Lung microvascular endothelial cell (primary cell): ENCODE results near the gene MUSTN1. TPM values are rescaled to one million over a fixed set of nuclear protein-coding genes. Genes with fewer than 3 reads are reported as not detected.

Source experiments
- DNase-seq, 2 donors: peaks; one replicate each; pipeline versions ENCODE4 v3.0.0 to v3.0.0-alpha.2; 2010; ENCODE audit warnings: low read depth in 2 of 2
- total RNA-seq: library from RNA; depleted of rRNA; stranded (reverse); fragments of >200 nt; gene quantifications from 2 replicates; pipeline ENCODE4 v1.2.1, GENCODE V29; 2014

MUSTN1 gene
- total RNA-seq, 1 donor from 2014 or later, result 0.20 TPM

GRCh38 chr3:52852419-52852818 is 17.6 kb upstream of the MUSTN1 start:
- DNase-seq, result no peak

- DNase-seq, result peak; percentile 54 to 65
Observed at GRCh38 chr3:52851348-52851747, 16.5 kb upstream of the MUSTN1 start.

GRCh38 chr3:52849656-52850055 is 14.8 kb upstream of the MUSTN1 start:
- DNase-seq, result no peak

GRCh38 chr3:52848617-52849016 is 13.8 kb upstream of the MUSTN1 start:
- DNase-seq, result peak in 1 of 2 donors; percentile 57

GRCh38 chr3:52847726-52848125 is 12.9 kb upstream of the MUSTN1 start:
- no peak for DNase-seq

GRCh38 chr3:52847241-52847640 is 12.4 kb upstream of the MUSTN1 start:
- no peak for DNase-seq

GRCh38 chr3:52846432-52846965 is 11.7 kb upstream of the MUSTN1 start:
- peak in 1 of 2 donors; percentile 72 for DNase-seq

GRCh38 chr3:52845691-52846431 is 11.0 kb upstream of the MUSTN1 start:
- DNase-seq, result peak in 1 of 2 donors; percentile 31

- peak in 1 of 2 donors; percentile 92 for DNase-seq
Observed at GRCh38 chr3:52845157-52845556, 10.3 kb upstream of the MUSTN1 start.

GRCh38 chr3:52844290-52844975 is 9.6 kb upstream of the MUSTN1 start:
- no peak for DNase-seq

- DNase-seq, result no peak
Observed at GRCh38 chr3:52843881-52844280, 9.1 kb upstream of the MUSTN1 start.

GRCh38 chr3:52843108-52843865 is 8.5 kb upstream of the MUSTN1 start:
- no peak for DNase-seq

GRCh38 chr3:52842424-52842823 is 7.6 kb upstream of the MUSTN1 start:
- no peak for DNase-seq

GRCh38 chr3:52841981-52842340 is 7.1 kb upstream of the MUSTN1 start:
- DNase-seq, result no peak

GRCh38 chr3:52841211-52841980 is 6.6 kb upstream of the MUSTN1 start:
- DNase-seq, result no peak

- no peak for DNase-seq
Observed at GRCh38 chr3:52839892-52840545, 5.2 kb upstream of the MUSTN1 start.

GRCh38 chr3:52839268-52839575 is 4.4 kb upstream of the MUSTN1 start:
- DNase-seq, result no peak

GRCh38 chr3:52838561-52839267 is 3.9 kb upstream of the MUSTN1 start:
- DNase-seq, result no peak

- DNase-seq, result no peak
Observed at GRCh38 chr3:52836986-52837385, 2.2 kb upstream of the MUSTN1 start.

GRCh38 chr3:52836471-52836845 is 1.6 kb upstream of the MUSTN1 start:
- DNase-seq, result no peak
